CD4-positive, alpha-beta T cell treated with Interleukin-2 at 100 ng/mL for 4 hours (primary cell): Measurements from ENCODE around the gene CALU.

Experiments used
- DNase-seq: peaks from one replicate; pipeline ENCODE4 v3.0.0-alpha.2; 2020; ENCODE audit warnings: low spot score

The CALU gene

DNA sequence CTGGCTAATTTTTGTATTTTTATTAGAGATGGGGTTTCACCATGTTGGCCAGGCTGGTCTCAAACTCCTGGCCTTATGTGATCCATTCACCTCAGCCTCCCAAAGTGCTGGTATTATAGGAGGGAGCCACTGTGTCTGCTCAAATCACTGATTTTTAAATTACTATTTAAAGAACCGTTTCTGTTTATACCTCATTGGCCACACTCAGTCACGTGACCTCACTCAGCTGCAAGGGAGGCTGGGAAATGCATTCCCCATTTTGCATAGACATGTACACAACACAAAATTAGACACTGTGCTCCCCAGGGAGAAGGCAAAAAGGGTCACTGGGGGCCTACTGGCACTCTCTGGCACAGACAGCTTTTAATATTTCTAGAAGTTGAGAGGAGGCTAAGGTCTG, 13.6 kb upstream of the CALU start:
- no peak for DNase-seq

DNA sequence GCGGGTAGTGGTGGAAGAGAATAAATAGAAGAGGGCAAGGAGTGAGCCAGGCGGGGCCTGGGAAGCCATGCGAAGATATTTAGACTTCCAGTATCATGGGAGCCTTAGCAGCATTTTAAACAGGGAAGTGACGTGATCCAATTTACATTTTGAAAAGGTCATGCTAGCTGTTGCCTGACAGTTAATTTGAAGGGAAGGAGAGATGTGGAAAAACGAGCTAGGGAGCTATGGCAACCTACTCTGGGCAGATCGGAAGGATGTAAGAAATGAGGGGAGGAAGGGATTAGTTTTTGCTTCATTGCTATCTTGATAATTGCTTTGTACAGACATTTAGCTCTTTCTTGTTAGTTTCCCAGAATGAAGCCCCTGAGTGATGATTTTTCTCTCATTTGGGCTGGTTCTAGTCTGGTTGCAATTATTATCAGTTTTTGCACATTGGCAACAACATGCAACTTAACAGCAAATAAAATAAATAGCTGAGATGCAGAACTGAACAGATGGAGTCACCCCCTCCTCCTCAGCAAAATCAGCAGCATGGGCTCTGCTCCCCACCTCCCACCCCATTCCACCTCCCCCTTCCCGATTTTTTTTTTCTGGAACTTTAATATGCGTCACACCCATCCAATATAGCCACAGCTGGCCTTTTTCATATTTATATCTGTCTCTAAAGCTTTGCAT, 13.0 kb upstream of the CALU start:
- DNase-seq, result no peak

GRCh38 chr7:128726737-128727072, 12.5 kb upstream of the CALU start:
- no peak for DNase-seq

DNA sequence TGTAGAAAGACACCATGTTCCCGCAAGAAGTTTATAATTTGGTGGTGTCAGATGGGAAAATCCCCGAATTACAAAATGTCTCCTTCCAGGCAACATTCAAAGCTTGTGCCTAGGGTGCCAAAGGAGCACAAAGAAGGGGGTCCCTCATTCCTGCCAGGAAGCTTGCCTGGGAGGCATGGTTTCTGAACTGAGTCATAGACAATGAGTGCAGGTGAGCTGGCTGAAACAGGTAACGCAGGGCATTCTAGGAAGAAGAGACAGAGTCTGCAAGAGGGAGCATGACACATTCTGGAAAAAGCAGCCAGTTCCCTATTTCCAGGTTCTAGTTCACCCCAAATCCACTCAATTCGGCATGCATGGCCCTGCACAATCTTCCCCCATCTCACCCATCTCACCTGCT, 11.9 kb upstream of the CALU start:
- no peak for DNase-seq

GRCh38 chr7:128728598-128728997, 10.6 kb upstream of the CALU start:
- DNase-seq, result no peak

DNA sequence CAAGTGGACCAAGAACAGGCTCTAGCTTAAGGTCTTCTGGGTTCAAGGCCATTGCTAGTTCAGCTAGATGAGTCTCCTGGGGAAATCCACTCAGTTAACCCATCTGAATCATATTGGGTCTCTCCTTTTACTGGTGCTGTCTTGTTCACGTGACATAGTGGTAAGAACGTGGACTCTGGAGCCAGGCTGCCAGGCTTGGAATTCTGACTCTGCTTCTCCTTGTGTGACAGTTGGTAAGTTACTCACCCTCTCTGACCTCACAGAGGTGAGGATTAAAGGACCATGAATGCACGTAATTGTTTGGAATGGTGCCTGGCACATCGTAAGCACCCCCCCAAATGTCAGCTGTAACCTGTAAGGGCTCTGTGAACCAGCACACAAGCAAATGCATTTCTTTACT, 9.7 kb upstream of the CALU start:
- DNase-seq, result no peak

- no peak for DNase-seq
These were observed 8.0 kb upstream of the CALU start for GRCh38 chr7:128731184-128731583.

GRCh38 chr7:128732521-128733277, 6.5 kb upstream of the CALU start:
- DNase-seq, result no peak

GRCh38 chr7:128733278-128733645, 5.9 kb upstream of the CALU start:
- no peak for DNase-seq

- no peak for DNase-seq
These were observed 4.3 kb upstream of the CALU start for GRCh38 chr7:128734890-128735289.

DNA sequence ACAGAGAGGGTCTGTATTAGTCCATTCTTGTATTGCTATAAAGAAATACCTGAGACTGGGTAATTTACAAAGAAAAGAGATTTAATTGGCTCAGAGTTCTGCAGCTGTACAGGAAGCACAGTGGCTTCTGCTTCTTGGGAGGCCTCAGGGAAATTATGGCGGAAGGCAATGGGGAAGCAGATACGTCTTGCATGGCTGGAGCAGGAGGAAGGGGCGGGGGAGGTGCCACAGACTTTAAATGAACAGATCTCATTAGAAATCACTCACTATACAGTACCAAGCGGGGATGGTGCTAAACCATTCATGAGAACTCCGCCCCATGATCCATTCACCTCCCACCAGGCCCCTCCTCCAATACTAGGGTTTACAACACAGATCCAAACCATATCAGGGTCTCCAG, 3.7 kb upstream of the CALU start:
- DNase-seq, result no peak

GRCh38 chr7:128737441-128737840, 1.7 kb upstream of the CALU start:
- DNase-seq, result no peak

GRCh38 chr7:128737867-128738385, 1.2 kb upstream of the CALU start:
- DNase-seq, result no peak

DNA sequence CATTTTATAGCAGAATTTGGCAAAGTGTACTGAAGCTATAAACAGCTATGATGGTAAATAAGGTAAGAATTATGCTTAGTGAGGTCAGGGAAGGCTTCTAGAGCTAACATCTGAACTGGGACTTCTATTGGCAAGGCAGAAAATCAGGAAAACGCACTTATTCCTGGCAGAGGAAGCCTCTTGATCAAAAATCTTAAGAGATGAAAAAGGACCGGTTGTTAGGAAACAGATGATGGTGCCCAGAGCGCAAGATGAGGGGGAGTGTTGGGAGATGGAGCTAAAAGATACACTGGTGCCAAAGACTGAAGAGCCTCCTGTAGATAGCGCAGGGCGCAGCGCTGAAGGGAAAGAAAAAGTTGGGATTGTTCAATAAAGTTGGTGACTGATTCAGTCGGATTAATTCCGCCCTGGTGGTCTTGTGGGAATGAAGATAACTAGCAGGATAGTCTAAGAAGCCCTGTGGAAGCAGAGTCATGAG, 550 bp upstream of the CALU start:
- no peak for DNase-seq

DNA sequence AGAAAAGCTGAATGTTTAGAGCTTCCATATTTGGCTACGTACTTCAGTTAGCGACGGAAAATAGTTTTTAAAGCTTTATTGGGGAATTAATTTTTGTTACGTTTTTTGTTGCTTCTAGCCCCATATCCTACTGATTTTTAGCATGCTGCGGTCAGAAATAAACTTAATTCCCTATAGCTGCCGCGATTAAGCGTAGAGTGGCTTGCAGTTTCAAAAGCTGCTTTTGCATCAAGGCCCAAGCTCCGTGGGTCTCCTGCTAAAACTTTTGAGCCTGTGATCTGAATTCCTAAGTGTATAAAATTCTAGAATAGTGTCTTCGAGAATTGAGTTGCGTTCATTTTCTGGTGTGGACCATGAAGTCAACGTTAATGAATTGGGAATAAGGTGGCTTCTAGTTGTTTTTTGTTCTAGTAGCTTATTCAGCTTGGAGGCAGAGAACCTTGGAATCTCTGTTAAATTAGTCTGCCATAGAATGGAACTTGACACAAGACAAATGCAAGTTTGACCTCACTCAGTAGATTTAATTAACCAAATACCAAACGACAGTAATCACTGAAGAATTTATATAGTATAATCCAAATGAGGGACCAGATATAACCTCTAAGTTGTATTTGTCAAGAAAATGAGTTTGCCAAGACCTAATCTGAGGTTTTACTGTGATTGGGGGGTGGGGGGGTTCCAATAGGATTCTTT, 977 bp downstream of the CALU start:
- no peak for DNase-seq

DNA sequence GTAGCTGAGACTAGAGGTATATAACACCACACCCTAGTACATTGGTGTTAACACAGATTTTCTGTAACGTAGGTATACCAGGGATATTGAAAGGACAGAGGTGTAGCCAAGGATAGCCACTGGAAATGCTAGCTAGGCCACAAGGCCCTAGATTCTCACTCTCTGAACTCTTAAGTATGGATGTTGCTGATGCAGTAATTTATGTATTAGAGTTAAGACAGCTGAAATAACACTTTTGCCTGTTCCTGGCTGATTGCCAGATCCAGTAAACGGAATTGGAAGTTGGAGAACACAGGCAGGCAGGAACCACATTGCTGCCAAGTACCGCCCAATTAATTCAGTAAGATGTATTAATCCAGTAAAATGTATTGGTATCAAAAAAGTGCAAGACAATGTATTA, 1.8 kb downstream of the CALU start:
- no peak for DNase-seq

DNA sequence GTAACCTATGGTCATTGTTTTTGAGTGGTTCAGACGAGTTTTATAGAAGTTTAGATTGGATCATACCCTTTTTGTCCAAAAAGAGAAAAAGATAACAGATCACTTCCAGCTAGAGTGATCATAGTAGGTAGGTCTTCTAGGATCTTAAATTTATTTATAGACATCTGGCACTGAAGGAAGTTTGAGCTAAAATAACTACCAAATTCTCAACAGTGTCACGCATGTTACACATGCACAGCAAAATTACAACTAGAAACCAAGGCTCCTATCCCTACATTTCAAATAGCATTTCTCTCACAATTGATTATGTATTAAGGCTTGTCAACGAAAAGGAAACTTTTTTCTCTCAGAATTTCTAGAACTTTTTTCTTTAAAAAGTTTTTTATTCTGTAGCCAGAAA, 2.3 kb downstream of the CALU start:
- no peak for DNase-seq

- DNase-seq, result no peak
These were observed 3.0 kb downstream of the CALU start for GRCh38 chr7:128742206-128742605.

DNA sequence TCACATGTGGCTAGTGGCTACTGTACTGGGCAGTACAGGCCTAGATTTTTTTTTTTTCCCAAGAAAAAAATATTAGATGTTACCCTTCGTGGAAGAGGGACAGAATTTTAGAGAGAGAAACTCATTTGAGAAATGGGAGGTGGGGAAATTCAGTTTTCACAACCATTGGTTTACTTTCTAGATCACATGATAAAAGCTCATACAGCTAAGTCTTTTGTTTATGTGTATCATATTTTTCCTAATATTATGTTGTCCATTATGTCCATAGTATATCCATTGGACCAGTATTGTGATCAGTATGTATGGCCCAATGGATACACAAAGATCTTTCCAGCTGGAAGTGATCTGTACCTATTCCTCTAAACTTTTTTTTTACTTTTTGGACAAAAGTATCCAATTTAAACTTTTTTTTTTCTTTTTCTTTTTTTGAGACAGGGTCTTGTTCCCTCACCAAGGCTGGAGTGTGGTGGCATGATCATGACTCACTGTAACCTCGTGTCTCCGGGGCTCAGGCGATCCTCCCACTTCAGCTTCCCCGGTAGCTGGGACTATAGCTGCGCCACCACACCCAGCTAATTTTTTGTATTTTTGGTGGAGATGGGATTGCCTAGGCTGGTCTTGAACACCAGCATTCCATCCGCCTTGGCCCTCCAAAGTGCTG, 4.1 kb downstream of the CALU start:
- no peak for DNase-seq

GRCh38 chr7:128744366-128744905, 5.3 kb downstream of the CALU start:
- no peak for DNase-seq

DNA sequence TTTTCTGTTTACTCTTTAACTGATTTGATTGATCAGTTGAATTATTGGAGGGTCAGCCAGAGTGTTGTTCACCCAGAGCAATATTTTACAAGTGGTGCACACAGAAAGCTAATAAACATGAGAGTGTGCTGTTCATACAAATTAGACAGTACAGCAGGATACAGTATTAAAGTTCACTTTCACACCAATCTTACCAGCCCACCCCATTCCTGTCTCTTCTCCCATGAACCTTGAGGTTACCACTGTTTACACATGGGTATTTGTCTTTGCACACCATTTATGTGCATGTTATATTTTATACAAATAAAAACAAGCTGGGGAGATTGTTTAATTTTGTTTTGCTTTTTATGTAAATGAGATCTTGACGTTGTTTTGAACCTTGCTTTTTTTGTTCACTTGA, 6.5 kb downstream of the CALU start:
- DNase-seq, result no peak

- DNase-seq, result no peak
These were observed 8.3 kb downstream of the CALU start for GRCh38 chr7:128747327-128748079.
